ENCODE measurements around the gene HMGN4. TPM values are rescaled to one million over a fixed set of nuclear protein-coding genes. Genes with fewer than 3 reads are reported as not detected.

HMGN4 gene
- total and polyA plus RNA-seq, 9 of the 15 experiments (the other 6 are each of a cell fraction or from before 2014, with no cell fraction given), result 35.4 to 134 (median 94.1) TPM

DNA sequence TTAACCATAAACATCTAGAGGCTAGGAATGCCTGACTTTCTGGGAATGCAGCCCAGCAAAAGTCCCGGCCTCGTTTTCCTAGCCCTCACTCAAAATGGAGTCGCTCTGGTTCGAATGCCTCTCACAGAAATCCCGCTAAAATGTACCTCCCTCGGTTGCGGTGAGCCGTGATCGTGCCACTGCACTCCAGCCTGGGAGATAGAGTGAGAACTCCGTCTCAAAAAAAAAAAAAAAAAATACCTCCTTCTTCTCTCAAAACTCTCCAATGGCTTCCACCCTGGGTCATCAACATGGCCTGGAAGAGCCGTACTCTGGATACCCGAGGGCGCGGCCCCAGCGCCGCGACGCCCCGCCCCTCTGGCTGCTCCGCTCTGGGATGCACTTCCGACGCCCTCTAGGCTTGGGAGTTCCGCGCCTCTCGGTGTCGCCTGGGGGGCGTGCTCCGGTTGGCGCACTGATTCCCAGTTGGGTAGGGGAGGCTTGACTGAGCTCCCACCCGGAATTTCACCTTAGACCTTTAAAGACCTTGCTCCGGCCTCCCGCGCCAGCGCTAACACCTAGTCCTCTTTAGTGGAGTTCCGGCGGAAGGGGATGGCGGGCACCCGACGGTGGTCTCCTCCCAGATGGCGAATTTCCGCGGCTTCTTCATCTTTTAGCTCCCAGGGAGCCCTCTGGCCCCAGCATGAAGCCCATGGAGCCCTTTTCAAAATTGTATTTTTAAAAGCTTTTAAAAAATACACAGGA, 12.3 kb downstream of the HMGN4 start (continued):
- TF ChIP-seq GTF3C2 (IDR thresholded peaks at IDR 0.05; ENCODE audit: borderline replicate concordance, extremely low read depth, insufficient read length), result no peak
- no peak for TF ChIP-seq SP1 (CRISPR knock-in tag; IDR thresholded peaks at IDR 0.05)
- TF ChIP-seq BRCA1 (IDR thresholded peaks at IDR 0.05), result no peak
- TF ChIP-seq BRCA1 (CRISPR knock-in tag; IDR thresholded peaks at IDR 0.05), result no peak
- TF ChIP-seq NCOA4 (IDR thresholded peaks at IDR 0.05; ENCODE audit: partially characterized antibody), result no peak
- TF ChIP-seq, protein P1, sequence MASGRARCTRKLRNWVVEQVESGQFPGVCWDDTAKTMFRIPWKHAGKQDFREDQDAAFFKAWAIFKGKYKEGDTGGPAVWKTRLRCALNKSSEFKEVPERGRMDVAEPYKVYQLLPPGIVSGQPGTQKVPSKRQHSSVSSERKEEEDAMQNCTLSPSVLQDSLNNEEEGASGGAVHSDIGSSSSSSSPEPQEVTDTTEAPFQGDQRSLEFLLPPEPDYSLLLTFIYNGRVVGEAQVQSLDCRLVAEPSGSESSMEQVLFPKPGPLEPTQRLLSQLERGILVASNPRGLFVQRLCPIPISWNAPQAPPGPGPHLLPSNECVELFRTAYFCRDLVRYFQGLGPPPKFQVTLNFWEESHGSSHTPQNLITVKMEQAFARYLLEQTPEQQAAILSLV (tag; IDR thresholded peaks at IDR 0.05), result peak; percentile 81
- no peak for TF ChIP-seq U2AF1 (optimal IDR thresholded peaks at IDR 0.05; ENCODE audit: low read depth, low read length)
- TF ChIP-seq ZNF77 (CRISPR knock-in tag; IDR thresholded peaks at IDR 0.05), result no peak
- TF ChIP-seq, protein P2, sequence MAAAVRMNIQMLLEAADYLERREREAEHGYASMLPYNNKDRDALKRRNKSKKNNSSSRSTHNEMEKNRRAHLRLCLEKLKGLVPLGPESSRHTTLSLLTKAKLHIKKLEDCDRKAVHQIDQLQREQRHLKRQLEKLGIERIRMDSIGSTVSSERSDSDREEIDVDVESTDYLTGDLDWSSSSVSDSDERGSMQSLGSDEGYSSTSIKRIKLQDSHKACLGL (CRISPR knock-in tag; IDR thresholded peaks at IDR 0.05; ENCODE audit: borderline replicate concordance, poor library complexity, severe bottlenecking), result no peak
- no peak for TF ChIP-seq CREBBP (IDR thresholded peaks at IDR 0.05; ENCODE audit: low read depth, low read length)
- TF ChIP-seq WHSC1 (IDR thresholded peaks at IDR 0.05; ENCODE audit: low read length), result no peak
- TF ChIP-seq, protein P3, sequence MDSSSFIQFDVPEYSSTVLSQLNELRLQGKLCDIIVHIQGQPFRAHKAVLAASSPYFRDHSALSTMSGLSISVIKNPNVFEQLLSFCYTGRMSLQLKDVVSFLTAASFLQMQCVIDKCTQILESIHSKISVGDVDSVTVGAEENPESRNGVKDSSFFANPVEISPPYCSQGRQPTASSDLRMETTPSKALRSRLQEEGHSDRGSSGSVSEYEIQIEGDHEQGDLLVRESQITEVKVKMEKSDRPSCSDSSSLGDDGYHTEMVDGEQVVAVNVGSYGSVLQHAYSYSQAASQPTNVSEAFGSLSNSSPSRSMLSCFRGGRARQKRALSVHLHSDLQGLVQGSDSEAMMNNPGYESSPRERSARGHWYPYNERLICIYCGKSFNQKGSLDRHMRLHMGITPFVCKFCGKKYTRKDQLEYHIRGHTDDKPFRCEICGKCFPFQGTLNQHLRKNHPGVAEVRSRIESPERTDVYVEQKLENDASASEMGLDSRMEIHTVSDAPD (CRISPR knock-in tag; IDR thresholded peaks at IDR 0.05), result peak; percentile 45; the same call in 1 of the 2 replicates
- TF ChIP-seq GTF2B (IDR thresholded peaks at IDR 0.05; ENCODE audit: extremely low read depth, insufficient read length), result no peak
- no peak for TF ChIP-seq FOXP1 (CRISPR knock-in tag; IDR thresholded peaks at IDR 0.05)
- TF ChIP-seq ZNF263 (CRISPR knock-in tag; IDR thresholded peaks at IDR 0.05; ENCODE audit: borderline replicate concordance), result no peak
- no peak for TF ChIP-seq ILF3 (IDR thresholded peaks at IDR 0.05; ENCODE audit: borderline replicate concordance)
- TF ChIP-seq JUND (IDR thresholded peaks at IDR 0.05; ENCODE audit: borderline replicate concordance, low read depth, low read length), result no peak
- no peak for TF ChIP-seq JUND (tag; IDR thresholded peaks at IDR 0.05; ENCODE audit: borderline replicate concordance, low read depth, low read length)
- TF ChIP-seq CREB3 (tag; conservative IDR thresholded peaks at IDR 0.05; ENCODE audit: low read depth), result peak; percentile 74; the same call in 1 of the 2 replicates
- 0 out of 2 replicates have a peak, but pooled peaks have one; percentile 21 for TF ChIP-seq ZNF23 (CRISPR knock-in tag; IDR thresholded peaks at IDR 0.05)

Measured in K562 (cell line).